ENCODE data around the gene S100Z.
A peak's percentile ranks its signal among the peaks of the same experiment; 100 is the strongest.
"Not testable (repeated sequence)": the region's sequence is repeated elsewhere in the genome, so short reads cannot be mapped to it uniquely, and the experiment has no call there.

S100Z gene

DNA sequence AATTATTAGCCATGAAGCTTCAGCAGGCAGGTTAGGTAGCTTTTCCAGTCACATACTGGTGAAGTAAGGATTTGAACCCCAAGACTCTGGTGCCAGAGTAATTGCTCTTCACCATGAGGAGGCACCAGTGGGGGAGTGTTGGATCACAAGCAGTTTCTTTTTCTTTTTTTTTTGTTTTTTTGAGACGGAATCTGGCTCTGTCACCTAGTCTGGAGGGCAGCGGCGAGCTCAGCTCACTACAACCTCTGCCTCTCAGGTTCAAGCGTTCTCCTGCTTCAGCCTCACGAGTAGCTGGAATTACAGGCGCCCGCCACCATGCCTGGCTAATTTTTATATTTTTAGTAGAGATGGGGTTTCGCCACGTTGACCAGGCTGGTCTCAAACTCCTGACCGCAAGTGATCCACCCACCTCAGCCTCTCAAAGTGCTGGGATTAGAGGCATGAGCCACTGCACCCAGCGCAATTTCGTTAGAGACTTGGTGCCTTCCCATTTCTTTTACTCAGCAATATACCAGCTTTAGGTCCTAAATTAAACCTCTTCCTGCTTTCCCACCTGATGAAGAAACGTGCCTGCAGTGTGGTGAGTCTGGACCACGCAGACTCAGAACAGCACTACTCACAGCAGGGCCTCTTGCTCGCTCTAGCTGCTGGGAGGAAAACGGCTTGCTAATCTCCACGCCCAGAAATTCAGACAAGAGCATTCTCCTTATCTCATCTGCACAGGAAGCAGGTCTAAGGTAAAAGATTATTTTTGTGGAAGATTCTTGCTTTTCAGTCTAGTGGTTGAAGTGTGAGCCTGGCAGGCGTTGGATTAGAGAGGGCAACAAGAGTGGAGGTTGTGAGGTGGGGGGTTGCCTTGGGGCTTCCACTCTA lies at the start of gene S100Z:
Gene S100Z (plus strand): TSS at position 596 of the 873 bp plus-strand sequence. CDS start 25,346 bp downstream, outside the sequence.
- no peak for DNase-seq

DNA sequence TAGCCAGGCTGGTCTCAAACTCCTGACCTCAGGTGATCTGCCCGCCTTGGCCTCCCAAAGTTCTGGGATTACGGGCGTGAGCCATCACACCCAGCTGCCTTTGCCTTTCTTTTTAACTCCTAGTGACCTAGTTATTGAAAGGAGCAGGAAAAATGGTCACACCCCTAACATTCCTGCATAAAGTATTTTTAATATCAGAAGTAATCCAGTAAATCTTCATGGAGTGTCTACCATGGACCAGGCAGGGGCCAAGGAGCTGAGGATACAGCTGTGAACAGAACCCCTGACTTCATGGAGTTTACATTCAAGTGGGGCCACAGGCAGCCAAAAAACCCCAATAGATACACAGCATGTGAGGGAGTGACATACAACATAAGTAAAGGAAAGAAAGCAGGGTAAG lies 49.2 kb upstream of the S100Z start:
- DNase-seq, result no peak

DNA sequence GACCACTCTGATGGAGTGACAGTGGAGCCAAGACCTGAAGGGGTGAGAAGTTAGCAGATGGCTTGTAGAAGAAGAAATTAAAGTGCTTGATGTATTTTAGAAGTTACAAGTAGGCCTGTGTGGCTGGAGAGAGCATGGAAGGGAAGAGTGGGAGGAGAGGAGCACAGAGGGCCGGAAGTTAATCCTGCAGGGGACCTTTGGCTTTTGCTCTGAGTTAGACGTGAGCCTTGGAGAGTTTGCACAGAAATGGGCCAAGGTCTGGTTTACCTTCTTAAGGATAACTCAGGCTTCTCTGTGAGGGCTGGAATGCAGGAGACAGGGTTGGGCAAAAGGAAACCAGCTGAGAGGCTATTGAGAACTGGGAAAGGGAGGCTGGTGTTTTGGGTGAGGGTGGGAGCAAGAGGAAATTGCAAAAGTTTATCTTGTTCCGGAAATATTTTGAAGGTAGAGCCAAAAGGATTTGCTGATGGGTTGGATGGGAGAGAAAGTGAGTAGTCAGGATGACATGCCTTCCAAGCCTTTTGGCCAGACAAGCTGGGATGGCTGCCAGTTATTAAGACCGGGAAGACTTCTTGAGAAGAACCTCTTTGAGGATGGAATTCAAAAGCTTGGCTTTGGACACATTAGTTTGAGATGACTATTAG lies 48.5 kb upstream of the S100Z start:
- DNase-seq, result no peak

DNA sequence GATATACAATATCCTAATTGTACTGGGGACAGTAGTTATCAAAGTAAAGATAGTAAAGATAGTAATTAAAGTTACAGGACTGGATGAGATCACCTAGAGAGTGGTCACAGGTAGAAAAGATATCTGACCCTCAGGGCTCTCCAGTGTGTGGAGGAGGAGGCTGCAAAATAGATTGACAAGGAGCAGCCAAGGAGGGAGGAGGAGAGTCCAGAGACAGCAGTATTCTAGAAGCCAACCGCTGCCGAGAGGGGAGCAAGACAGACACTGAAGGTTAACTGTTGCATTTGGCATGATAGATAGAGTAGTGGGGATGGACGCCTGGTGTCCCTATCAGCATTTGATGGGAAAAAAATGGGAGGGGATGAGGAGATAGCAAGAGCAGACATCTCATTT lies 48.0 kb upstream of the S100Z start:
- DNase-seq, result no peak

DNA sequence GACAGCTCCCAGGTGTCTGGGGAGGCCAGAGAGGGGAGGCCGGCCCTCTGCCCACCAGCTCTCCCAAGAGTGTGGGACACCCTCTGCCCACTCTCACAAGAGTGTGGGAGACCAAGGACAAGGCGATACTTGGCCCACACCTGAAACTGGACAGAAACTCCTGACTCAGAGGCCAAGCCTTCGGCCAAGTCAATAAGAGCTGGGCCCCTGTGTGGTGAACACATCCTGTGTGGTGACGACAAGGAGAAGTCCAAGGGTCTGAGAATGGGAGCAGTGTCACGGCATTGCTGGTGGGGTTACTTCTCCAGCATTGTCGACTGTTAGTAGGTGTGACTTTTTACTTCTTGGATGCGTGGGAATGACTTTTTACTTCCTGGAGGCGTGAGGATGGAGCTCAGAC lies 45.5 kb upstream of the S100Z start:
- no peak for DNase-seq

DNA sequence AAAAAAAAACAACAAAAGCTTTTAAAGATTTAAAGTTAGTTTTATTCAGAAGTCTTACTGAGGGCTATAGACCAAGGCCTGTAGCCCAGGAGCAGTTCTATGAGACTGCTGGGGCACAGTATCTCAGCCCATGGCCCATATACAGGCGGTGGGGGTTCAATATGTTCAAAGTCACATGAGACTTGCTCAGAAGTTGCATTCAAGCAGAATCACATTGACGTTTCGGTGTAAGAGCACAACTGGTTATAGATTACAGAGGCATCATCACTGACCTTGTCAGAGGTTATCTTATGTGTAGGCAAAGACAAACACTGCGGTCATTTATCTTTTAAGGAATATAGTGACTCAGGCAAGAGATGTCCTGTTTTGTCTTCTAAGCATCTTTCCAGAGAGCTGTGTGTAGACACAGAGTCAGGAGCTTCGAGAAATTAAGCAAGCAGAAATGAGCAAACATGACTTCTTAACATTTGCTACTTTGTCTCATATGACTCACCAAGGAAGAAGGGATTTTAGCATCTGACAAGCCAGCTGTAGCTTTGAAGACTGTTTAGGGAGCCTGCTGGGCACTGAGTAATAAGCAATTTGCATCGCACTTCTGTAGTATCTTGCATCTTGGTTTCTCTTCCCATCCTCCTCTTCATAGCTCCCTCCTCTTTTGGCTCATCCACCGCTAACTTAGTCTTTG lies 43.9 kb upstream of the S100Z start:
- no peak for DNase-seq

DNA sequence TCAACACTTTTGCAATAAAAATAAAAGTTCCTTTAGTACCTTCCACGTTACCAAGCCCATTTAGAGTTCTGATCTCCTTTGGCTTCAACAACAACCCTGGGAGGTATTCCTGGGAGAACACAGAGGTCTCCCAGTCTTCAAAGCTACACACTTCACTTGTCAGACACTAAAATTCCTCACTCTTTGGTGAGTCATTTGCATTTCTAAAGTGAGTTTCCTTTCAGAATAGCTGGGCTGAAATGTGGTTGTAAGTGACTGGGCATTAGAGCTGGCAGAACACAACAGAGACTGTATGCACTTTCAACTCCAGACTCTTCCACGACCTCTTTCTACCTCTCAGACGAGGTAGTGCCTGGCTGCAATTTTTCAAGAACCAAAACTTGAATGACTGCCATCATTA lies 42.5 kb upstream of the S100Z start:
- DNase-seq, result no peak

DNA sequence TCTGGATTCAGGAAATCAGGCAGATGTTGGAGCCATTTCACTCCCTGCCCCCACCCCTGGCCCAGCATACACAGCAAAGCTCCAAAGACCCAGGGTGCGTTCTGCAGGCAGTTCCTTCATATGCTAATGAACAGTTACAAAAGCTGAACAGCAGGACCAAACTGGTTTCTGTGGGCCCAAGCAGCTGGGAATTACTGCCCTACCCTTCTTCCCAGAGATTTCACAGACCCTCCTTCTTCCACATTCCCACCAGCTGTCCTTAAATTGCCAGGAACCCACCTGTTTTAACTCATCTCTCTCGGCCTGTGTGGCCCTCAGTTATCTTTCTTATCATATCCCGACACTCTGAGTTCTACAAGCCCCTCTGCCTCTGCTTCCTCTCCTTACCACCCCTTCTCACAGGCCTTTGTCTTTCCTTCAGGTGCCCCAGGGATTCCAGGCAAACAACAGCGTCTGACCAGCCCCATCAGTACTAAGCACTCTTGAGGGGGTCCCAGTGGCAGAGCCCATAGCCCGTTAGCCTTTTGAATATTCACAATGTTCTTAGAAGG lies 41.6 kb upstream of the S100Z start:
- no peak for DNase-seq

DNA sequence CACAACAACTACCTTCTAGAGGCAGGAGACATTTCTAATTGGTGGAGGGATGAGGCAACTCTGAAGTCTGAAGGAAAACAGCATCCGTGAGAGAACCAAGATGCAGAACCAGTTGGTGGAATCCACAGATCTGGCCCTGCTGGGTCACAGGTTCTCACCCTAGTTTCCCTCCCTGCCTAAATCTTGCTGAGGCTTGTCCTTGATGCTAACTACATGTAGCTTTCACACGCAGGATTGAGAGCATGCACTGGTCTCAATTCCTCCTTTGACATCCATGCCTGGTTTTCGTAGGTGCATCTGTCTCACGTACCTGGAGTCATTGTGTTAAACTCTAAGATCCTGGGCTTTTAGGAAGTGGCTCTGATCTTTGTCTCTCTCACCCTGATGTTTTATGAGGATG lies 40.7 kb upstream of the S100Z start:
- DNase-seq, result no peak

DNA sequence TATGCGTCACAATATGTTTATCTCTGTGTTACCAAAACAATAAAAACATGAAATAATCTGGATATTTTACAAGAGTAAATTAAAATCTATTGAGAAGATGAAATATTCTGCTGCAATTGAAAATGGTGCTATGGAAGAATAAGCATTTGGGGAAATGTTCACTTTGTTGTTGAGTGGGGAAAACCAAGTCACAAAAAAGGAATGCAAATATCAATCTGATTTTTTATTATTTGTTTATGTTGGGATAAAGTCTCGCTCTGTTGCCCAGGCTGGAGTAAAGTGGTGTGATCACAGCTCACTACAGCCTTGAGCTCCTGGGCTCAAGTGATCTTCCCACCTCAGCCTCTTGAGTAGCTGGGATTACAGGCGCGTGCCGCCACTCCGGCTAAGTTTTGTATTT lies 39.6 kb upstream of the S100Z start:
- DNase-seq, result no peak

DNA sequence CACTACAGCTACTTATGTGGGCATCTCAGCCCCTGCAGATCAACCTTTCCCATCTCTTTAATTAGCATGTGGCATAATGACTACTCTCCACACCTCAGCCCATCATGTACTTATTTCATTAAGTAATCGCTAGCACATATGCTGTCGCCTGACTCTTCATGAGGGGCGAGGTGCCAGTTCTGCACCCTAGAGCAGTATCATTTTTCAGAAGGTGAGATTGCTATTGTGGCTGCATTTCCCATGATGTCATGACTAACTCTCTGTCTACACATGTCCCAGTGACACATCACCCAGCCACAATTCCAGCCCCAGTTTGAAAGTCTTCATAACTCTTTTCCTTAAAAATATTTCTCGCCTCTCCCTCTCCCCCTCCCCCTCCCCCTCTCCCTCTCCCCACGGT lies 38.6 kb upstream of the S100Z start:
- DNase-seq, result peak; percentile 3

DNA sequence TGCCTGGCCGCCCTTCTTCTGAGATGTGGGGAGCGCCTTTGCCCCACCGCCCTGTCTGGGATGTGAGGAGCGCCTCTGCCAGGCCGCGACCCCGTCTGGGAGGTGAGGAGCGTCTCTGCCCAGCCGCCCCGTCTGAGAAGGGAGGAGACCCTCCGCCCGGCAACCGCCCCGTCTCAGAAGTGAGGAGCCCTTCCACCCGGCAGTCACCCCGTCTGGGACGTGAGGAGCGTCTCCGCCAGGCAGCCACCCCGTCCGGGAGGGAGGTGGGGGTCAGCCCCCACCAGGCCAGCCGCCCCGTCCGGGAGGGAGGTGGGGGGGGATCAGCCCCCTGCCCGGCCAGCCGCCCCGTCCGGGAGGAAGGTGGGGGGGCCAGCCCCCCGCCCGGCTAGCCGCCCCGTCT lies 37.6 kb upstream of the S100Z start:
- DNase-seq, result not testable (repeated sequence)

DNA sequence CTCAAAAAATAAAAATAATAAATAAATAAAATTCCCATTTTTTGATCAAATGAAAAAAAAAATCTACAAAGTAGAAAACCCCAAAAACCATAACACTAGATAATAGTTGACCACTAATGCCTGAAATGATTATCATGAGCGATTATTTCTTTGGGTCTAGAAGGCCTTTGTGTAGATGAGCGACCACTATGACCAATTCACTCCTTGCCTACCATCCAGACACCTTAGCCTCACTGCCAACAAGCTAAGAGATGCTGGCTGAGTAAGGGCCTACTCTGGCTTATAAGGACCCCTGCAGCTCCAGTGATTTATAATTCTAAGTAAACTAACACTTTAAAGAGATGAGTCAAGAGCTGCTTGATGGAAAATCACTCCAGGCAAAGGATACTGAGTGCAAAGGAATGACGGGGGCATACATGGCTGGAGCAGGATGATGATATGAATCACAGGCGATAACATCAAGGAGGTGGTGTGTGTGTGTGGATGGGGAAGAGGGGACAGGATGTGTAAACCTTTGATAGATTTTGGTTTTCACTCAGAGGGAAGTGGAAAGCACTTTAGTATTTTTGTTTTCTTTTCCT lies 35.7 kb upstream of the S100Z start:
- no peak for DNase-seq

DNA sequence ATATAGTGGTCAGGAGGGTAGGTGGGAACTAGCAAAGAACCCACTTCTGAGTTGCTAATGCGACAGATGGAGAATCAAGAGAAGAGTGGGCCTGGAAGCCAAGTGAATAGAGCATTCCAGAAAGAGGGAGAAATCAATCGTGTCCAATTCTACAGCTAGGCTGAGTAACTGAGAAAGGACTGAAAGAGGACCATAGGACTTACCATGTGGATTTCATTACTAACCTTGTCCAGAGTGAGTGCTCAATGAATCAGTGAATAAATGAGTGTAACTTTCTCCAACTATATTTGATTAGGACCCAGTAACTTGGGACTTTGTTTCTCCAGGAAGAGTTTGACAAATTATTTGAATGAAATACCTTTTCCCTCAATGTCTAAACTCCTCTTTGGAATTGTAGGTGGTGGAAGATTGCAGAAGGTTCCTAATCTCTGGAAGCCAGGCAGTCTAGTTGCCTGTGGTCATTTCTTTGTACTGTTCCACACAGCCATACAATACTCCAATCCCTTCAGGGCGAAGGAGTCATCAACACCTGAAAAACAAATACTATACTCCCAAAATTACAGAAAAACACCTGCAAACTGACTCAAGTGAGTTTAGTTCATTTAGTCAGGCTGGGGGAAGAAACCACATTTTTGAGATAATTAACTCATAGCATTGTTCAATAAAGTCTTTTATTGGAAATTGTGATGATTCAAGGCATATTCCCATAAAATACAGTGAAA lies 33.5 kb upstream of the S100Z start:
- no peak for DNase-seq

DNA sequence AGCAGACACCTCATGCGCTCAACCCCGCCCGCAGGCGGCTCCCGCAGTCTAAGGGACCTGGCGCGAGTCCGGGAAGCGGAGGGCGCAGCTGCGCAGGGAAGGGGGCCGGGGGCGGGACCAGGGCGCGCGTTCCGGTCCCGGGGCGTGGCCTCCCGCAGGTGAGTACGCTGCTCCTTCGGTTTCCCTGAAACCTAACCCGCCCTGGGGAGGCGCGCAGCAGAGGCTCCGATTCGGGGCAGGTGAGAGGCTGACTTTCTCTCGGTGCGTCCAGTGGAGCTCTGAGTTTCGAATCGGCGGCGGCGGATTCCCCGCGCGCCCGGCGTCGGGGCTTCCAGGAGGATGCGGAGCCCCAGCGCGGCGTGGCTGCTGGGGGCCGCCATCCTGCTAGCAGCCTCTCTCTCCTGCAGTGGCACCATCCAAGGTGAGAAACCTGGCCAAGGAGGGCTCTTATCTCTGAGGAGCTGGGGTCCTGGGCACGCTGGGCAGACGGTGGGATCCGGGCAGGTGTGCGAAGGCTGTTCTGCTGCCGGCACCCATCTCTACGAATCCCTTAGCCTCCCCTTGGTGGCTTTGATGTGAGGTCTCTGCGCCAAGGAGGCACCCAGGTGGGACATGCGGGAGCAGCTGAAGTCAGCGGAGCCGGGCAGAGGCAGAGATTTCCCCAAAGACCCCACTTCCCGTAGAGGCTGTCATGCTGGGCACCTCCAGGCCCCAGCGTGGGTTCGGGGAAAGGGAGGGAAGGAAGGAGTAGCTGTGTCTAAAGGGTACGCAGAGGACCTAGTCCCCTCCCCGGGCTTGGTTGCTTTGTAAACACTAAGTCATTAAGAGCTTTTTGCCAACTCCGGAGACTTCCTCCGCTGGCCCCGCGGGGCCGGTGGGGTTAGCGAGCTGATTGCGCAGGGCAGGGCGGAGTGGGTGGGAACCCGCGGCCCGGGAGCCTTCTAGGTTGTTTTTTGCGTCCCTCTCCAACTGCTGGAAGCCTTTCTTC lies 30.7 kb upstream of the S100Z start, which contains the start of gene F2RL1:
Gene F2RL1 (plus strand): TSS at position 187 of the 988 bp plus-strand sequence. CDS start 153 bp downstream, at position 340.
- peak; percentile 75 for DNase-seq

DNA sequence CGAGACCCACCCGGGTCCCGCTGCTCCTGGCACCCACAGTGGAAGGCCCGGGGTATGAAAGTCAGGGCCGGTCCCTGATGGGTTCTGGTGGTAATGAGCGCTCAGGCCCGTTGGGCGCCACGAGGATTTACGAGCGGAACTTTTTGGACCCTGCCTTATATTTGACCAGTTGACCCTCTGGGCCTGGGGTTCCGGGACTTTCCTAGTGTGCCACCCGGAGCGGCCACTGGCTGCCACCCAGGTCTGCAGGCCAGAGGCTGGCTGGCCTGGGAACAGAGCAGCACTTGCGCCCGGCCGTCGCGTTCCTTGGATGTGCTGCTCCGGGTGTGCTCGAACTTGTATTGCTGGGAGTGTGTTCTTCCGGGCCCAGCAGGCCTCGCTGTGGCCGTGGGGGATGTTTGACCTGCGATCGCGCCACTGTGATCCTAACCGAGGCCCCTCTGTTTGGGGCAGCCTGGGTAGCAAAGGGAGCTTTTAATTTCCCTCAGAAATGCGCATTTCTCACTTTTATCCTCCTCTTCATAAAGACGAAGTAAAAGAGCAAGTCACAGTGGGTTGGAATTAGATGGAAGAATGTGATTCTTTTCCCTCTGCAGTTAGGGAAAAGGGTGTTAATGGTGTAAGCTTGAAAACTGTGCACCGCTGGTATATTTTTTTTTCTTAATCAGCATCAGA lies 29.8 kb upstream of the S100Z start:
- no peak for DNase-seq

DNA sequence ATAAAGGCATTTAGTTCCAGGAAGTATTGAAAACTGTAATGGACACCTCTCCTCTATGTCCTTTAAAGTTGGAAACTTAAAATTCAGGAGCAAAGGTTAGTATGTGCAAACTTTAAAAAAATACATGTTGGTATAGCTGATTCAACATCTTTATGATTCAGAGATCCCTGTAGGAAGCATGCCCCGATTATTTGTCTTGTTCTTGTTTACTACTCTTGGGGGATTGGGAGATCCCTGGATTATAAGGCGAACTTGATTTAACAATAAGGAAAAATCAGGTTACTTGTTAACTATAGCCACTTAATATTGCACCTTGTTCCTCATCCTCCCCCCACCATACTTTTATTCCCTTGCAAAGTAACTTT lies 29.3 kb upstream of the S100Z start:
- no peak for DNase-seq

DNA sequence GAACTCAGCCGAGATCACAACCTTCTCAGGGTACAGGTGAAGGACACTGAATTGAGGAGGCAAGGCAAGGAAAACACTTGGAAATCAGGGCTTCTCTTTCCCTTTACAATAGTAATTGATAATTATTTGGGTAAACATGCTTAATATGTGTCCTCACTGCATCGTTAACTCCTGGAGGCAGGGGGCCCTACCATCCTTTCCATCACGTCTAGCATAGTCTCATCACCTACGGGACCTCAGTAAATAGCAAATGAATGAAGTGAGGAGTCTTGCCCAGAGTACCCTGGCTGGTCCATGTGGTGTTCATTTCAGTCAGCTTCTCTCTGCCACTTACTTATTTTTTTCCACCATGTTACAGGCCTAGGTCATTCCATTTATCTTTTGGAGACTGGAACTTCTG lies 28.7 kb upstream of the S100Z start:
- DNase-seq, result no peak

DNA sequence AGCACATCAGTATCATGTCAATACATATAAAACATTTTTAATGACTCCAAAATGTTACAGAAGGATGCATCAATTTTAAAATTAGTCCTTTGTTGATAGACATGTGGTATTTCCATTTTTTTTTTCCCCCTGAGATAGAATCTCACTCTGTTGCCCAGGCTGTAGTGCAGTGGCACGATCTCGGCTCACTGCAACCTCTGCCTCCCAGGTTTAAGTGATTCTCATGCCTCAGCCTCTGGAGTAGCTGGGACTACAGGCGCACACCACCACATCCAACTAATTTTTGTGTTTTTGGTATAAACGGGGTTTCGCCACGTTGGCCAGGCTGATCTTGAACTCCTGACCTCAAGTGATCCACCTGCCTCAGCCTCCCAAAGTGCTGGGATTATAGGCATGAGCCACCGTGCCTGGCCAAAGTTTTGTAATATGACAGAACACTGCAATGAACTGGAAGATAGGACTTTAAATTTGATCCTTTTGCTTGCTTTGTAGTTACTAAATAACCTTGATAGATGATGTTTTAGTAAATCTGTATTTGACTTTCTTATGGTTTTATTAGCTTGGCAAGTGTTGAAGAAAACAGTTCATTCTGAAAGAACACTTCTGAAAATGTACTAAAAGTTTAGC lies 27.6 kb upstream of the S100Z start:
- not testable (repeated sequence) for DNase-seq

DNA sequence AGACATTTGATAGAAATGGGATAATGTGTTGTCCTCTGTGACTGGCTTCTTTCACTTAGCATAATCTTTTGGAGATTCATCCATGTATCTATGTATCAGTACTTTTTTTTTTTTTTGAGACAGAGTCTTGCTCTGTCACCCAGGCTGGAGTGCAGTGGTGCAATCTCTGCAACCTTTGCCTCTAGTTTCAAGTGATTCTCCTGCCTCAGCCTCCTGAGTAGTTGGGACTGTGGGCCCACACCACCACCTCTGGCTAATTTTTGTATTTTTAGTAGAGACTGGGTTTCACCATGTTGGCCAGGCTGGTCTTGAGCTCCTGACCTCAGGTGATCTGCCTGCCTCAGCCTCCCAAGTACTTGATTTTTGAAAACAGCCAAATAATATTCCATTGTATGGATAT lies 23.4 kb upstream of the S100Z start:
- DNase-seq, result not testable (repeated sequence)
